ENCODE results near the gene ZNF646.
"Not testable (repeated sequence)": the region's sequence is repeated elsewhere in the genome, so short reads cannot be mapped to it uniquely, and the experiment has no call there.

The ZNF646 gene

DNA sequence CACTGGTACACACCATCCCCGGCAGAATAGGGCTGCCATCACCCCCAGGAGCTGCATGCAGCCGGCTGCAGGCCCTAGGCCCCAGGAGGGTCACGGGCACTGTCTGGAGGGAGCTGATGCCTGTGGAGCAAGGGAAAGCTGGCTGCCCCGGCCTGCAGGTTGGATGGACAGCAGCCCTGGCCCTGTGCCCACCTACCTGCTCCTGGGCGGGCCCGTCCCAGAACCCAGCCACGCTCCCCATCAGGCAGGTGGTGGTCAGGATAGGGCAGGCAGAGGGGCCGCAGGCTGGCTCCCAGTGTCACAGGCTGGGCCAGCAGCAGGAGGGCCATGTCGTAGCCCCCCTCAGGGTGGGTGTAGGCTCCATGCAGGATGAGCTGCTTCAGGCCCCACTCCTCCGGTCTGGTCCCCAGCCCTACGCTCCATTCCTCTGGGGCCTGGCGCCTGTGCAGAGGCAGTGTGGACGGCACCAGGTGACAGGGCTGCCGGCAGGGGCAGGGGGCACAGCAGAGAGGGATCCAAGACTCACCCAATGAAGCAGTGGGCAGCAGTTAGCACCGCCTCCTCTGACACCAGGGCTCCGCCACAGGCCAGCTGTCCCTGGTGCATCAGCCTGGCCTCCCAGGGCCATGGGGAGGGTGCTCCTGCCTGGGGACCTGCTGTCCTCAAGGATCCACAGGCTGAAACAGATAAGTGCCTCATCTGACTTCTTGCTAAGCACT, 10.5 kb downstream of the ZNF646 start:
- DNase-seq (ENCODE audit: low read depth) = no peak

DNA sequence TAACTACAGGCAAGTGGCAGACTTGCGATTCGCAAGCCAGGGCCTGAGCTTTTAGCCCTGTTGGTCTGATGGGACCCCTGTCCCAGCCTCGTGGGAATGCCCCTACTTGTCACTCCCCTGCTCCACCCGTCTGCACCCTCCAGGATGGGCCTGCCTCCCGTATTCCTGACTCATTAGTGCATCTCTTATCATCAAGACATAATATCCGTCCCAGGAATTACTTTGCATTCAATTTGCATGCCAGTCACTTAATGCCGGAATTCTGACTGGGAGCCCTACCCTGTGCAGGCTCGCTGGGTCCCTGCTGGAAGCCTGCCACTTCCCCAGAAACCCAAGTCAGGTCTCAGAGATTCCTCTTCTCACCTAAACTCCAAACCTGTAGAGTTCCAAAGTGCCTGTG, 11.2 kb downstream of the ZNF646 start:
- no peak for DNase-seq (ENCODE audit: low read depth)

DNA sequence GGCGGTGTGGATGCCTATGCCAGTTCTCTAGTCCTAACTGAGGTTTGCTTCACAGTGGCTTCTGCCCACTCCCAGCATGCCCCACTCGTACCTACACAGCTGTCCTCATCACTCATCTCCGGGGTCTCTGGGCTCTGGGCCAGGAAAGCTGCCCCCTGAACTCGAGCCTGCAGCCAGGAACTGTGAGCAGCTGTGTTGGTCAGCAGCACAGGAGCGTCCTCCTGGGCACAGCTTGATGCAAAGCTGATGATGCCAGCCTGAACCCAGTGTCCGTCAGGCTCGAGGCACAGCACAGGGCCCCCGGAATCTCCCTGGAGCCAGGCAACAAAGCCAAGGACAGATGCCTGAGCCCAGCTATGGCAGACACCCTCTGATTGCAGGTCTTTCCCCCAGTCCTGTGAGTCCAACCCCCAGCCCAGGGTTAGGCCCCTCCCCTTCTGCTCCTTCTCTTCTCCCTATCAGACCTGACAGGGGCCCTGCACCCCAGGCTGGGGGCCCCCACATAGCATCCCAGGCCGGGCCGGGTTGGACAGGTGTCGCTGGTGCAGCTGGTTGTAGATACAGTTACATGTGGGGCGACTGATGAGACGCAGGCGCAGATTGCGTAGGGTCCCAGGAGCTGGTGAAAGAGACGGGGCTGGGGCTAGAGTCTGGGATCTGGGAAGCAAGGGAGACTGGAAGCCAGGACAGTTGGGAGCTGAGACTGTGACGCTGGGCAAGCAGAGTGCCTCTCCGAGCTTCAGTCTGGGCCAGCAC, 11.8 kb downstream of the ZNF646 start:
- DNase-seq (ENCODE audit: low read depth) = no peak

DNA sequence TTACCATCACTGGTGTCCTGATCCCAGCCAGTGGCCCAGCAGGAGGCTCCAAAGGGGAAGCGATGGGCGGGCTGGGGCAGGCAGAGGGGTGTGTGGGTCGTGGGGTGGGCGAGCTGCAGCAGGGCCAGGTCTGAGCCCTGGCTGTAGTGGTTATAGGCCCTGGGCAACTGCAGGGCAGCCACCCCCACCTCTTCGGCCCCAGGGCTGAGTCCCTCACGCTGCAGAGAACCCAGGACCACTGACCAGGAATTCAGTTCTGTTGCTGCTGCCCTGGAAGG, 12.3 kb downstream of the ZNF646 start:
- DNase-seq (ENCODE audit: low read depth) = no peak

DNA sequence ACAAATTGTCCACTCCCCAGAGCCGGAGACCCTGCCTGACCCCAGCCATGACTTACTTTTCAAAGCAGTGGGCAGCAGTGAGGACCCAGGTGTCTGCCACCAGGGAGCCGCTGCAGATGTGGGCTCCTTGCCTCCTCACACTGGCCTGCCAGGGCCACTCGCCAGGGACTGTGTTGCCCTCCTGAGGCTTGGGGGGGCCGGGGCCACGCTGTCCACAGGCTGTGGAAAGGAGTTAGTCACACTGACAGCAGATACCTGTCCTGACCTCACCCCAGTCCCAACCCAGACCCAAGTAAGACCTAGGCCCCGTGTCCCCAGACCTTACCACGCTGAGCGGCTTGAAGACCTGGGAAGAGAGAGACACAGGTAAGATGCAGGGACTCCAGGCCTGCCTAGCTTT, 13.3 kb downstream of the ZNF646 start:
- no peak for DNase-seq (ENCODE audit: low read depth)

GRCh38 chr16:31087971-31088370, 13.7 kb downstream of the ZNF646 start:
- DNase-seq (ENCODE audit: low read depth) = no peak

- DNase-seq (ENCODE audit: low read depth) = no peak
Measured at GRCh38 chr16:31088459-31089183, 14.4 kb downstream of the ZNF646 start, which contains the start of gene PRSS53. Gene PRSS53, minus strand, starts transcription at chr16:31088943. Its CDS starts 134 bp downstream, at chr16:31088809.

GRCh38 chr16:31089199-31089598, 15.0 kb downstream of the ZNF646 start:
- DNase-seq (ENCODE audit: low read depth) = no peak

- no peak for DNase-seq (ENCODE audit: low read depth)
Measured at GRCh38 chr16:31090540-31090939, 16.3 kb downstream of the ZNF646 start.

DNA sequence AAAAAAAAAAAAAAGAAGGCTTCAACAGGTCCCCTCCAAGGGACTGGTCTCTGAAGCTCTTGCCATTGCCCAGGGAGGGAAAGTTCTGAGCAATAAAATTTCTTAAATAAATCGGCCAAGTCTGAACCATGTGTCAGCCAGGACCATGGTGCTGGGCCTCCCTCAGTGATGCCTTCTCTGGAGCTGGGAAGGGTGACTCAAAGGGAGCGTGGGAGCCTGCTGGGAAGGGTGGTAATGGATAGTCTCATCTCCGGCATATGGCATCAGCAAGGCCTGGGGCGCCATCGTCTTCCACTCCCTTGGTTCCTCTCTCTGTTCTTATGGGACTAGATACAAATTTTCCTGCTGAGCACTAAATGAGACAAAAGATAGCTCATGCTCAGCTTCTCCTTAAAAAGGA, 18.1 kb downstream of the ZNF646 start:
- DNase-seq (ENCODE audit: low read depth) = no peak

GRCh38 chr16:31093132-31093703, 19.0 kb downstream of the ZNF646 start:
- DNase-seq (ENCODE audit: low read depth) = no peak

DNA sequence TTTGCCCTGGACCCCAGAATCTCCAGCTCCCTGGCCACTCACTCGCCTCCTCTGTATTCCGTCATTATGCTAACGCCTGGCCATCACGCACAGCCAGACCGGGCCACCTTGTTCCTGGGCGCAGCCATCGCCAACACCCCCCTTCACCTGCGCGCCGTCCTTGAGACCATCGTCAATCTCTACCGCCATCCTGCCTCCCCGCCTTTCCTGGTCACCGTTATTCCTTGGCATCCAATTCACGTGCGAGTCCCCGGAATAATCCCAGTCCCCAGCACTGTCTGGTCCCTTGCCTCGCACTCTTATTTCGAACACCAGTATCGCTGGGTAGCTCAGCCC, 19.8 kb downstream of the ZNF646 start:
- no peak for DNase-seq (ENCODE audit: low read depth)

DNA sequence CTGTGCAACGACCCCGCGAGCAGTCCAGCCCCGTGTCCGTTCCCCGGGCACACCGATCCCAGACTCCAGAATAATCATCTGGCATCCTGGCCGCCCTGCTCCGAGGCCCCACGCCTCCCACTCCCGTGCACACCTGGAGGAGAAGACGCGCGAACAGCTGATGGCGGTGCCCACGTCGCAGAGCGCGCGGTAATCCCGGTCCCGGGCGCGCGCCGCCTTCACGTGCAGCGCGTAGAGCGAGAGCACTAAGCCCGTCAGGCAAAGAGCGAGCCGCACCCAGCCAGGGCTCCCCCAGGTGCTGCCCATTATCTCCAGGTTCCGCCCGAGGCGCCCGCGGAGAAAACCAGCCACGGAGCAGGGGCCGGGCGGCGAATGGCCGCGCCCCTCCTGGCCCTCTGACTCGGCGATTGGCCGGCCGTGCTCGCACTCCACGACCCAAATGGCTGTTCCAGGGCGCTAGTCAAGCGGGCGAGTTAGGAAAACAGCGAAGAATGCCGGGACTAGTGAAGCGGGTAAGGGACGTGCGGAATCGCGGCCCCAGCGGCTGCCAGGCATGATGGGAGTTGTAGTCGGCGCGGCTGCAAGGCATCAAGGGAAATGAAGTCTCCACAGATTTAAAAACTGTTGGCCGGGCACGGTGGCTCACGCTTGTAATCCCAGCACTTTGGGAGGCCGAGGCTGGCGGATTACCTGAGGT, 20.4 kb downstream of the ZNF646 start, which contains the start of gene VKORC1:
Gene VKORC1 (minus strand): TSS at position 374 of the 697 bp plus-strand sequence. CDS start 68 bp downstream, at position 306.
- peak; percentile 63 for DNase-seq (ENCODE audit: low read depth)

- DNase-seq (ENCODE audit: low read depth) = no peak
Measured at GRCh38 chr16:31099860-31100638, 25.8 kb downstream of the ZNF646 start.

- DNase-seq (ENCODE audit: low read depth) = not testable (repeated sequence)
Measured at GRCh38 chr16:31100876-31101641, 26.8 kb downstream of the ZNF646 start.

DNA sequence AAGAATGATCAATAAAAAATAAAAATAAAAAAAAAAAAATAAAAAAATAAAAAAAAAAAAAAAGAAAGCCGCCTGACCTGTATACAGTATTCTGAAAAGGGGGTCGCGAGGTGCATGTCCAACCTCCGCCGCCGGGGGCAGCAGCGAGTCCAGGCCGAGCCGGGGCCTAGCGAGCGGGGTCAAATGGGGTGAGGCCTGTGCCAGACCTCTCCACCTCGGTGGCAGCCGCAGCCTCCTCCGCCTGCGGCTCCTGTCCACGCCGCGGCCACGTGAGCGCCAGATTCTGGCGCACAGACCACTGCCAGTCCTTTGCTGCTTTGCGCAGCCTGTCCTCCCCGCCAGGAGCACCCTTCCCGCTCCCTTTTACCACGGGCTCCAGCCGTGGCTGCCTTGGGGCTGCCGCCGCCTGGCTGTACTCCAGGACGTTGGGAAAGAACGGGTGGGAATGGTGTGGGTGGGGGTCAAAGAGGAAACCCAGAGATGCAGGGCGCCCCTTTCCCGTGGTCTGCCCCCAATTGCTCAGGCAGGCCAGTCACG, 31.5 kb downstream of the ZNF646 start:
- DNase-seq (ENCODE audit: low read depth) = peak; percentile 73

DNA sequence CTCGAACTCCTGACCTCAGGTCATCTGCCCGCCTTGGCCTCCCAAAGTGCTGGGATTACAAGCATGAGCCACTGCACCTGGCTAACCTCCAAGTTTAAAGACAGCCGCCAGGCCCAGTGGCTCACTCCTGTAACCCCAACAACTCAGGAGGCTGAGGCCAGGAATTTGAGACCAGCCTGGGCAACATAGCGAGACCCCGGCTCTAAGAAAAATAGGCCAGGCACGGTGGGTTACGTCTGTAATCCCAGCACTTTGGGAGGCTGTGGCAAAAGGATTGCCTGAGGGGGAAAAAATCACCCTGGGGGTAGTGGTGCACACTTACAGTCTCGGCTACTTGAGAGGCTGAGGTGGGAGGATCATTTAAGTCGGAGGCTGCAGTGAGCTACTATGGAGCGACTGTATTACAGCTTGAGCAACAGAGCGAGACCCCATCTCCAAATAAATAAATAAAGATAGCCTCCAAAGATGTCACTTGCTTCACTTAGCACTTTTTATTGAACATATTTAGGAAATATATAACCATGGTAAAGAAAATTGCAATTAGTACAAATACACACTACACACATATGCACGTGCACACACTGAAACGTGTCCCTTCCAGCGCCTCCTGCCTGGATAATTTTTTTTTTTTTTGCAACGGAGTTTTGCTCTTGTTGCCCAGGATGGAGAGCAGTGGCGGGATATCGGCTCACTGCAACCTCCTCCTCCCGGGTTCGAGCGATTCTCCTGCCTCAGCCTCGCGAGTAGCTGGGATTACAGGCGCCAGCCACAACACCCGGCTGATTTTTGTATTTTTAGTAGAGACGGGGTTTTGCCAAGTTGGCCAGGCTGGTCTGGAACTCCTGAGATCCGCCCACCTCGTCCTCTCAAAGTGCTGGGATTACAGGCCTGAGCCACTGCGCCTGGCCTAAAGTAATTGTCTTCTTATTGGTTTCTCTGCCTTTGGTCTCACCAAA, 32.6 kb downstream of the ZNF646 start:
- no peak for DNase-seq (ENCODE audit: low read depth)

- DNase-seq (ENCODE audit: low read depth) = no peak
Measured at GRCh38 chr16:31107465-31107867, 33.2 kb downstream of the ZNF646 start.

Measured in stimulated activated CD8-positive, alpha-beta memory T cell treated with anti-CD3 and anti-CD28 coated beads, Interleukin-15, amount 100 ng/mL, for 1 hour (primary cell).